ENCODE data around the gene FAM3C.

The FAM3C gene

GRCh38 chr7:121301446-121302213 is 94.5 kb downstream of the FAM3C start:
- no peak overlapping the region for H3K4me3 ChIP-seq (ENCODE audit: control insufficient read depth, low read depth, low read length)
- DNase-seq (ENCODE audit: low read depth): no peak
- TF ChIP-seq CTCF (IDR thresholded peaks at IDR 0.05; ENCODE audit: control insufficient read depth, insufficient read depth, low read depth, low read length, missing control alignments): no peak

- TF ChIP-seq CTCF (IDR thresholded peaks at IDR 0.05; ENCODE audit: control insufficient read depth, insufficient read depth, low read depth, low read length, missing control alignments): no peak
- no peak for DNase-seq (ENCODE audit: low read depth)
- H3K4me3 ChIP-seq (ENCODE audit: control insufficient read depth, low read depth, low read length): no peak overlapping the region
Measured at GRCh38 chr7:121300685-121301420, 95.3 kb downstream of the FAM3C start.
